RPMI7951 (cell line): Measurements from ENCODE around the gene RNU6-1. TPM values are rescaled to one million over a fixed set of nuclear protein-coding genes. Genes with fewer than 3 reads are reported as not detected.

Experiments used
- DNase-seq: peaks from one replicate; pipeline ENCODE4 v3.0.0-alpha.2; 2012; ENCODE audit warnings: low read depth
- total RNA-seq: library from RNA; depleted of rRNA; stranded (reverse); fragments of >200 nt; shearing (Covaris generic); gene quantifications from 2 replicates; pipeline ENCODE4 v1.2.3, GENCODE V29; 2014

RNU6-1 gene
- total RNA-seq, 1 experiment from 2014 or later: not detected

- peak; percentile 54 for DNase-seq
These were observed 18.7 kb downstream of the RNU6-1 start for GRCh38 chr15:67820992-67821783.

- no peak for DNase-seq
These were observed 19.5 kb downstream of the RNU6-1 start for GRCh38 chr15:67820122-67820991.

GRCh38 chr15:67819636-67820035 lies 20.2 kb downstream of the RNU6-1 start:
- no peak for DNase-seq

- DNase-seq: no peak
These were observed 21.4 kb downstream of the RNU6-1 start for GRCh38 chr15:67818464-67818863.

- no peak for DNase-seq
These were observed 23.2 kb downstream of the RNU6-1 start for GRCh38 chr15:67816668-67817067.

GRCh38 chr15:67815036-67815592 lies 24.7 kb downstream of the RNU6-1 start:
- no peak for DNase-seq

- no peak for DNase-seq
These were observed 26.7 kb downstream of the RNU6-1 start for GRCh38 chr15:67813104-67813634.

- no peak for DNase-seq
These were observed 27.6 kb downstream of the RNU6-1 start for GRCh38 chr15:67812241-67812644.

GRCh38 chr15:67809866-67810265 lies 30.0 kb downstream of the RNU6-1 start:
- DNase-seq: no peak

- no peak for DNase-seq
These were observed 30.4 kb downstream of the RNU6-1 start for GRCh38 chr15:67809441-67809840.

- no peak for DNase-seq
These were observed 31.0 kb downstream of the RNU6-1 start for GRCh38 chr15:67808821-67809220.

- DNase-seq: no peak
These were observed 32.0 kb downstream of the RNU6-1 start for GRCh38 chr15:67807836-67808235.

- no peak for DNase-seq
These were observed 32.7 kb downstream of the RNU6-1 start for GRCh38 chr15:67807141-67807540.

GRCh38 chr15:67806536-67806935 lies 33.3 kb downstream of the RNU6-1 start:
- no peak for DNase-seq

- DNase-seq: no peak
These were observed 34.0 kb downstream of the RNU6-1 start for GRCh38 chr15:67805666-67806516.

- DNase-seq: no peak
These were observed 34.7 kb downstream of the RNU6-1 start for GRCh38 chr15:67805008-67805665.

- DNase-seq: no peak
These were observed 35.6 kb downstream of the RNU6-1 start for GRCh38 chr15:67803996-67804843.

GRCh38 chr15:67803299-67803698 lies 36.5 kb downstream of the RNU6-1 start:
- DNase-seq: no peak
